NCI-H2196 treated with DMSO at 0.1 percent for 48 hours (cell line): ENCODE results near the gene LMF1.
"Not testable (repeated sequence)": the region's sequence is repeated elsewhere in the genome, so short reads cannot be mapped to it uniquely, and the experiment has no call there.

Experiments used
- DNase-seq: peaks from one replicate; lab custom pipeline; 2025; ENCODE audit not compliant: unreplicated experiment; lab: John Stamatoyannopoulos, UW

The LMF1 gene

GRCh38 chr16:972316-973002, 1.7 kb upstream of the LMF1 start:
- DNase-seq, result no peak

GRCh38 chr16:971981-972315, 1.2 kb upstream of the LMF1 start:
- no peak for DNase-seq

- no peak for DNase-seq
These were observed 760 bp upstream of the LMF1 start for GRCh38 chr16:971582-971905.

- no peak for DNase-seq
These were observed 408 bp downstream of the LMF1 start for GRCh38 chr16:970386-970765.

- DNase-seq, result no peak
These were observed 1.0 kb downstream of the LMF1 start for GRCh38 chr16:969508-970385.

GRCh38 chr16:968620-969019, 2.2 kb downstream of the LMF1 start:
- DNase-seq, result no peak

- no peak for DNase-seq
These were observed 3.1 kb downstream of the LMF1 start for GRCh38 chr16:967546-968295.

GRCh38 chr16:967077-967541, 3.7 kb downstream of the LMF1 start:
- no peak for DNase-seq

GRCh38 chr16:966505-966904, 4.3 kb downstream of the LMF1 start:
- no peak for DNase-seq

- DNase-seq, result no peak
These were observed 4.7 kb downstream of the LMF1 start for GRCh38 chr16:966035-966434.

- no peak for DNase-seq
These were observed 5.3 kb downstream of the LMF1 start for GRCh38 chr16:965487-965886.

- no peak for DNase-seq
These were observed 5.8 kb downstream of the LMF1 start for GRCh38 chr16:965036-965395.

GRCh38 chr16:964356-965035, 6.3 kb downstream of the LMF1 start:
- no peak for DNase-seq

GRCh38 chr16:963913-964312, 6.9 kb downstream of the LMF1 start:
- DNase-seq, result no peak

- no peak for DNase-seq
These were observed 7.6 kb downstream of the LMF1 start for GRCh38 chr16:962901-963814.

- no peak for DNase-seq
These were observed 8.4 kb downstream of the LMF1 start for GRCh38 chr16:962366-962765.

GRCh38 chr16:959232-960040, 11.3 kb downstream of the LMF1 start:
- DNase-seq, result no peak

- not testable (repeated sequence) for DNase-seq
These were observed 15.0 kb downstream of the LMF1 start for GRCh38 chr16:955766-956165.

- not testable (repeated sequence) for DNase-seq
These were observed 17.0 kb downstream of the LMF1 start for GRCh38 chr16:953818-954217.

- no peak for DNase-seq
These were observed 18.5 kb downstream of the LMF1 start for GRCh38 chr16:952321-952720.
